Astrocyte (in vitro differentiated cells and primary cell): Measurements from ENCODE around the gene ATXN7. TPM values are rescaled to one million over a fixed set of nuclear protein-coding genes. Genes with fewer than 3 reads are reported as not detected.
A peak's percentile ranks its signal among the peaks of the same experiment; 100 is the strongest.

Source experiments
- DNase-seq: peaks from one replicate; pipeline ENCODE4 v3.0.0-alpha.2; 2010; ENCODE audit warnings: low read depth
- FAIRE-seq: peaks from 2 replicates; lab custom pipeline; 2011; peaks lifted over from hg19 to GRCh38; lab: Jason Lieb, UNC
- H2AFZ ChIP-seq: 2 replicates; pipeline ENCODE4 v1.6.0; 2012; ENCODE audit warnings: low read depth, low read length, inconsistent platforms
- H3K27ac ChIP-seq: 2 replicates; pipeline ENCODE4 v1.5.1; 2011; ENCODE audit warnings: low read depth, low read length, inconsistent platforms
- H3K27me3 ChIP-seq: 2 replicates; pipeline ENCODE4 v1.6.0; 2011; ENCODE audit warnings: low read length, inconsistent platforms; ENCODE audit not compliant: insufficient read depth
- H3K36me3 ChIP-seq: 2 replicates; pipeline ENCODE4 v1.5.1; 2011; ENCODE audit warnings: low read length, inconsistent platforms; ENCODE audit not compliant: insufficient read depth
- H3K4me1 ChIP-seq: 2 replicates; pipeline ENCODE4 v1.5.1; 2011; ENCODE audit warnings: low read length, inconsistent platforms; ENCODE audit not compliant: insufficient read depth
- H3K4me2 ChIP-seq: 2 replicates; pipeline ENCODE4 v1.6.0; 2012; ENCODE audit warnings: low read length, inconsistent platforms
- H3K4me3 ChIP-seq: 2 replicates; pipeline ENCODE4 v1.5.1; 2011; ENCODE audit warnings: low read depth, mild to moderate bottlenecking, low read length, inconsistent platforms; ENCODE audit not compliant: insufficient read depth
- H3K79me2 ChIP-seq: 2 replicates; pipeline ENCODE4 v1.6.0; 2012; ENCODE audit warnings: mild to moderate bottlenecking, low read length, inconsistent platforms; ENCODE audit not compliant: insufficient read depth
- H3K9ac ChIP-seq: 2 replicates; pipeline ENCODE4 v1.6.0; 2012; ENCODE audit warnings: mild to moderate bottlenecking, low read length, inconsistent platforms
- H3K9me3 ChIP-seq: 2 replicates; pipeline ENCODE4 v1.5.1; 2012; ENCODE audit warnings: low read depth, mild to moderate bottlenecking, low read length, inconsistent platforms; ENCODE audit not compliant: insufficient read depth
- H4K20me1 ChIP-seq: 2 replicates; pipeline ENCODE4 v1.6.0; 2012; ENCODE audit warnings: low read length, inconsistent platforms; ENCODE audit not compliant: insufficient read depth
- H3K27ac Mint-ChIP-seq: one replicate; pipeline ENCODE4 v1.8.0; 2021; ENCODE audit warnings: mild to moderate bottlenecking, mixed read lengths; ENCODE audit not compliant: unreplicated experiment
- H3K27me3 Mint-ChIP-seq: one replicate; pipeline ENCODE4 v1.8.0; 2021; ENCODE audit warnings: low read depth, mixed read lengths; ENCODE audit not compliant: unreplicated experiment
- H3K36me3 Mint-ChIP-seq: one replicate; pipeline ENCODE4 v1.8.0; 2021; ENCODE audit warnings: low read depth, mixed read lengths; ENCODE audit not compliant: unreplicated experiment
- H3K4me1 Mint-ChIP-seq: one replicate; pipeline ENCODE4 v1.8.0; 2021; ENCODE audit warnings: low read depth, mixed read lengths; ENCODE audit not compliant: unreplicated experiment
- H3K4me3 Mint-ChIP-seq: one replicate; pipeline ENCODE4 v1.8.0; 2021; ENCODE audit warnings: mild to moderate bottlenecking, moderate library complexity, mixed read lengths; ENCODE audit not compliant: unreplicated experiment
- H3K9me3 Mint-ChIP-seq: one replicate; pipeline ENCODE4 v1.8.0; 2021; ENCODE audit warnings: mild to moderate bottlenecking, mixed read lengths; ENCODE audit not compliant: unreplicated experiment
- EZH2 ChIP-seq: IDR thresholded peaks from 2 replicates; pipeline ENCODE4 v1.6.1; 2012; ENCODE audit warnings: mild to moderate bottlenecking, low read length, inconsistent platforms; ENCODE audit not compliant: insufficient read depth
- total RNA-seq: library from RNA; stranded (reverse); gene quantifications from 2 replicates; pipeline ENCODE4 v1.2.1, GENCODE V29; 2021
- TF ChIP-seq, protein P1 (sequence below): IDR thresholded peaks from 2 replicates; pipeline ENCODE4 v1.5.1; 2011; ENCODE audit warnings: low read depth, mild to moderate bottlenecking, inconsistent platforms, low read length, moderate library complexity; ENCODE audit not compliant: insufficient read depth

The ATXN7 gene
- total RNA-seq, 1 donor from 2014 or later, result 17.6 TPM

DNA sequence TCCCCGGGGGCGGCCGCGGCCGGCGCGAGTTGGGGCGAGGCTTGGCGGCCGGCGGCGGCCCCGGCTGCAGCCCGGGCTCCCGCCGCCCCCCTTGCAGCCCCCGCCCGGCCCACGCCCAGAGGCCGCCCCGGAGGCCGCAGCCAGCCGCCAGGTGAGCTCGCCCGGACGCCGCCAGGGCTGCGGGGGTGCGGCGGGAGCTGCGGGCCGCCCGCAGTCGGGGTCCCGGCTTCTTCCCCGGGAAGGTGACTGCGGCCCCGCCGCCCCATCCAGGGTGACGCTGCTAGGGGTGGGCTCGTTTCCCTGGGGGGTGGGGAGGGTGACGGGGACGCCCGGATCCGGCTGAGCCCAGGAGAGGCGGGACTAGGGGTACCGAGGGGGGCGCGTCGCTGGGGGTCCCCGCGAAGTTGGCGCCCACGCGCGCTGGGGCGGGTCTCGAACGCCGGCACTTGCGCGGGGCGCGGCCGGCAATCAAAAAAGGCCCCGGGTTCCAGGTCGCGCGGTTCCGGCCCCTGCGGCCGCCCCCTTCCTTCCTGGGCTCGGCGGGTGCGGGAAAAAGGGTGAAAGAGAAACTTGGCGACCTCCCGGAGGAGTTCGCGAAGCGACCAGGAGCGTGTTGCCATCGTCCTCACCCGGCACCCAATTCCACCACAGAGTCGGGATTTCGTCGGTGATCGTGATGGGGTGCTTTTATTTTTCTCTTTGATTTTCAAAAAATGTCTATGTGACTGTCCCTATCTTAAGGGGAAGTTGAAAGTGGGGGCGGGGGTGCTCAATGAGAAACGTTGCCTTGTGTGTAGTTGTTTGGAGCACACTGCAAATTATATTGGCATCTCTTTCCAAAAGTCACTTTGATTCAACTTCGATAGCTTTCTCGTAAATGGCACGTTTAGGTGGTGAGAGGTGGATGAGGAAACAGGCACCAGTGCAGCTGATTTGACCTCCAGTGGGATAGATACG is 619 bp downstream of the ATXN7 start:
- no peaks in the 10 kb centered on the region for H3K9me3 ChIP-seq

DNA sequence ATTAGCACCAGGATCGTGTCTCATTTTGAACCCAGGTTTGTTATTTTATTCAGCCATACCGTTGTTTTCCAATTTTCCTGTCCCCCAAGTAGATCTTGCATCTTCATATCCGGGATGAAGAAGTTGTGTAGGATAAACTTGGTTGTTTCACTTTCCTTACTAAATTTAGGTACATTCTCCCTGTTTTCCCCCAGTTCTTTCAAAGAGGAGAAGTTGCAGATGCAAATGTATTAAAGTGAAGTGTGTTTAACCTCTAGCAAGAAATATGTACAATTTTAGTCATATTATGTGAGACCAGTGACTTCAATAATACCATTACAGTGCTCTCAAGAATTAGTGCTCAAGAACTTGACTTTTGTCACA is 1.3 kb downstream of the ATXN7 start:
- Histone ChIP-seq H3K4me1 (peaks cover 7% of the 10 kb centered on the region), H3K4me3 (peak overlapping the region; percentile 78), H3K27ac (peak overlapping the region; percentile 72), H3K36me3 (no peaks in the 10 kb centered on the region), H3K27me3 (no peaks in the 10 kb centered on the region), H3K79me2 (peaks cover 87% of the 10 kb centered on the region), H2AFZ (peak overlapping the region; percentile 62), H3K4me2 (peak overlapping the region; percentile 94), H3K9me3 (no peaks in the 10 kb centered on the region), H3K9ac (peak overlapping the region; percentile 88), H4K20me1 (peaks cover 14% of the 10 kb centered on the region)
- H3K9me3 Mint-ChIP-seq, result no peaks in the 10 kb centered on the region
- H3K27me3 Mint-ChIP-seq, result no peaks in the 10 kb centered on the region
- H3K36me3 Mint-ChIP-seq, result peaks cover 3% of the 10 kb centered on the region
- peak overlapping the region; percentile 94 for H3K4me3 Mint-ChIP-seq
- TF ChIP-seq EZH2, result no peak
- TF ChIP-seq, protein P1, sequence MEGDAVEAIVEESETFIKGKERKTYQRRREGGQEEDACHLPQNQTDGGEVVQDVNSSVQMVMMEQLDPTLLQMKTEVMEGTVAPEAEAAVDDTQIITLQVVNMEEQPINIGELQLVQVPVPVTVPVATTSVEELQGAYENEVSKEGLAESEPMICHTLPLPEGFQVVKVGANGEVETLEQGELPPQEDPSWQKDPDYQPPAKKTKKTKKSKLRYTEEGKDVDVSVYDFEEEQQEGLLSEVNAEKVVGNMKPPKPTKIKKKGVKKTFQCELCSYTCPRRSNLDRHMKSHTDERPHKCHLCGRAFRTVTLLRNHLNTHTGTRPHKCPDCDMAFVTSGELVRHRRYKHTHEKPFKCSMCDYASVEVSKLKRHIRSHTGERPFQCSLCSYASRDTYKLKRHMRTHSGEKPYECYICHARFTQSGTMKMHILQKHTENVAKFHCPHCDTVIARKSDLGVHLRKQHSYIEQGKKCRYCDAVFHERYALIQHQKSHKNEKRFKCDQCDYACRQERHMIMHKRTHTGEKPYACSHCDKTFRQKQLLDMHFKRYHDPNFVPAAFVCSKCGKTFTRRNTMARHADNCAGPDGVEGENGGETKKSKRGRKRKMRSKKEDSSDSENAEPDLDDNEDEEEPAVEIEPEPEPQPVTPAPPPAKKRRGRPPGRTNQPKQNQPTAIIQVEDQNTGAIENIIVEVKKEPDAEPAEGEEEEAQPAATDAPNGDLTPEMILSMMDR, result no peak
- DNase-seq (no peak), FAIRE-seq (no peak)
- peak overlapping the region; percentile 50 for H3K27ac Mint-ChIP-seq
- peaks cover 23% of the 10 kb centered on the region for H3K4me1 Mint-ChIP-seq

More for the DNA sequence above, 619 bp downstream of the ATXN7 start:
- FAIRE-seq (no peak), DNase-seq (no peak)
- H4K20me1 ChIP-seq, result peaks cover 8% of the 10 kb centered on the region
- H3K36me3 ChIP-seq, result no peaks in the 10 kb centered on the region
- peak overlapping the region; percentile 88 for H3K9ac ChIP-seq
- peak overlapping the region; percentile 72 for H3K27ac ChIP-seq
- H3K27me3 ChIP-seq, result no peaks in the 10 kb centered on the region
- peak overlapping the region; percentile 94 for H3K4me3 Mint-ChIP-seq
- no peak for TF ChIP-seq EZH2
- TF ChIP-seq, protein P1, result no peak
- H3K4me1 Mint-ChIP-seq, result peaks cover 23% of the 10 kb centered on the region
- H3K9me3 Mint-ChIP-seq, result no peaks in the 10 kb centered on the region
- H3K4me3 ChIP-seq, result peak overlapping the region; percentile 78
- peak overlapping the region; percentile 50 for H3K27ac Mint-ChIP-seq
- no peaks in the 10 kb centered on the region for H3K27me3 Mint-ChIP-seq
- H3K36me3 Mint-ChIP-seq, result peaks cover 3% of the 10 kb centered on the region
- peak overlapping the region; percentile 62 for H2AFZ ChIP-seq
- H3K79me2 ChIP-seq, result peaks cover 84% of the 10 kb centered on the region
- H3K4me1 ChIP-seq, result peaks cover 7% of the 10 kb centered on the region
- H3K4me2 ChIP-seq, result peak overlapping the region; percentile 94
